NCI-H1436 (cell line): ENCODE measurements around the gene AMOTL1.
"Not testable (repeated sequence)": the region's sequence is repeated elsewhere in the genome, so short reads cannot be mapped to it uniquely, and the experiment has no call there.

Source experiments
- DNase-seq: peaks from one replicate; lab custom pipeline; 2025; lab: John Stamatoyannopoulos, UW

The AMOTL1 gene

GRCh38 chr11:94771390-94771789, 3.2 kb downstream of the AMOTL1 start:
- DNase-seq, result no peak

GRCh38 chr11:94771951-94772350, 3.8 kb downstream of the AMOTL1 start:
- no peak for DNase-seq

- no peak for DNase-seq
These were observed 5.7 kb downstream of the AMOTL1 start for GRCh38 chr11:94773842-94774241.

- no peak for DNase-seq
These were observed 6.2 kb downstream of the AMOTL1 start for GRCh38 chr11:94774345-94774744.

GRCh38 chr11:94775567-94776327, 7.6 kb downstream of the AMOTL1 start:
- no peak for DNase-seq

- DNase-seq, result no peak
These were observed 8.5 kb downstream of the AMOTL1 start for GRCh38 chr11:94776351-94777321.

- no peak for DNase-seq
These were observed 12.3 kb downstream of the AMOTL1 start for GRCh38 chr11:94780432-94780831.

- DNase-seq, result no peak
These were observed 13.7 kb downstream of the AMOTL1 start for GRCh38 chr11:94781837-94782236.

- DNase-seq, result no peak
These were observed 14.3 kb downstream of the AMOTL1 start for GRCh38 chr11:94782446-94782845.

GRCh38 chr11:94784884-94785283, 16.7 kb downstream of the AMOTL1 start:
- DNase-seq, result no peak

GRCh38 chr11:94785509-94785908, 17.4 kb downstream of the AMOTL1 start:
- no peak for DNase-seq

- no peak for DNase-seq
These were observed 18.3 kb downstream of the AMOTL1 start for GRCh38 chr11:94786264-94787126.

GRCh38 chr11:94787801-94788200, 19.6 kb downstream of the AMOTL1 start:
- no peak for DNase-seq

GRCh38 chr11:94788396-94788795, 20.2 kb downstream of the AMOTL1 start:
- no peak for DNase-seq

GRCh38 chr11:94790197-94790596, 22.0 kb downstream of the AMOTL1 start:
- DNase-seq, result no peak

- DNase-seq, result no peak
These were observed 22.6 kb downstream of the AMOTL1 start for GRCh38 chr11:94790661-94791180.

- DNase-seq, result no peak
These were observed 23.2 kb downstream of the AMOTL1 start for GRCh38 chr11:94791216-94791889.

- not testable (repeated sequence) for DNase-seq
These were observed 23.8 kb downstream of the AMOTL1 start for GRCh38 chr11:94791942-94792341.

GRCh38 chr11:94792451-94792850, 24.3 kb downstream of the AMOTL1 start:
- no peak for DNase-seq

- DNase-seq, result no peak
These were observed 24.8 kb downstream of the AMOTL1 start for GRCh38 chr11:94793002-94793401.

- DNase-seq, result no peak
These were observed 25.7 kb downstream of the AMOTL1 start for GRCh38 chr11:94793822-94794221.
